Loucy (cell line): Measurements from ENCODE around the gene FAM200C.

Experiments
- H2AFZ ChIP-seq: fragments of 200-600 bp; sonication (generic); 2 replicates; pipeline ENCODE4 v1.6.0; 2016; ENCODE audit warnings: antibody characterized with exemption, mild to moderate bottlenecking, low read length, moderate library complexity
- H3F3A ChIP-seq: fragments of 200-600 bp; 2 replicates; pipeline ENCODE4 v1.6.0; 2016; ENCODE audit warnings: antibody characterized with exemption, low read depth, mild to moderate bottlenecking
- H3K27me3 ChIP-seq: fragments of 200-600 bp; sonication (generic); 2 replicates; pipeline ENCODE4 v1.6.1; 2014; ENCODE audit warnings: low read length, mild to moderate bottlenecking; ENCODE audit not compliant: insufficient read depth, poor library complexity, severe bottlenecking
- H3K36me3 ChIP-seq: fragments of 200-600 bp; sonication (generic); 2 replicates; pipeline ENCODE4 v1.6.1; 2016; ENCODE audit warnings: low read length; ENCODE audit not compliant: insufficient read depth
- H3K4me1 ChIP-seq: fragments of 200-600 bp; sonication (generic); 2 replicates; pipeline ENCODE4 v1.5.1; 2014; ENCODE audit warnings: low read length, mild to moderate bottlenecking; ENCODE audit not compliant: insufficient read depth, poor library complexity, severe bottlenecking
- H3K4me2 ChIP-seq: fragments of 200-600 bp; sonication (generic); 2 replicates; pipeline ENCODE4 v1.6.0; 2014; ENCODE audit warnings: antibody characterized with exemption, low read length, low read depth, mild to moderate bottlenecking; ENCODE audit not compliant: poor library complexity, severe bottlenecking
- H3K4me3 ChIP-seq: fragments of 200-600 bp; sonication (generic); 2 replicates; pipeline ENCODE4 v1.5.1; 2014; ENCODE audit warnings: low read length, mild to moderate bottlenecking, mixed read lengths; ENCODE audit not compliant: poor library complexity, severe bottlenecking
- H3K79me2 ChIP-seq: fragments of 200-600 bp; sonication (generic); 2 replicates; pipeline ENCODE4 v1.6.1; 2014; ENCODE audit warnings: low read length; ENCODE audit not compliant: insufficient read depth
- H3K9ac ChIP-seq: fragments of 200-600 bp; sonication (generic); 2 replicates; pipeline ENCODE4 v1.6.0; 2014; ENCODE audit warnings: mild to moderate bottlenecking, low read depth, low read length, moderate library complexity; ENCODE audit not compliant: poor library complexity, severe bottlenecking
- H3K9me2 ChIP-seq: fragments of 200-600 bp; sonication (generic); replicated peaks from 2 replicates; pipeline ENCODE4 v1.6.1; 2016; ENCODE audit warnings: low read depth, low read length, mixed read lengths
- H3K9me3 ChIP-seq: fragments of 200-600 bp; sonication (generic); 2 replicates; pipeline ENCODE4 v1.6.1; 2014; ENCODE audit warnings: mild to moderate bottlenecking, antibody characterized with exemption, low read length, low read depth; ENCODE audit not compliant: insufficient read depth
- H4K20me1 ChIP-seq: fragments of 200-600 bp; sonication (generic); 2 replicates; pipeline ENCODE4 v1.6.0; 2014; ENCODE audit warnings: antibody characterized with exemption, low read length, mild to moderate bottlenecking; ENCODE audit not compliant: insufficient read depth, poor library complexity, severe bottlenecking
- CTCF ChIP-seq: fragments of 200-600 bp; sonication (generic); conservative IDR thresholded peaks from 2 replicates; pipeline ENCODE4 v1.5.1; 2014; ENCODE audit warnings: mild to moderate bottlenecking, antibody characterized with exemption, low read length
- EZH2phosphoT487 ChIP-seq: fragments of 200-600 bp; IDR thresholded peaks from 2 replicates; pipeline ENCODE4 v1.6.1; 2018; ENCODE audit warnings: antibody characterized with exemption, mild to moderate bottlenecking, moderate library complexity, borderline replicate concordance

Gene FAM200C

GRCh38 chr5:160348080-160348479 lies 51.8 kb downstream of the FAM200C start:
- H3K27me3 ChIP-seq, result no peaks in the 10 kb centered on the region
- no peak overlapping the region for H3K4me3 ChIP-seq
- no peak overlapping the region for H3K9ac ChIP-seq
- no peaks in the 10 kb centered on the region for H3K79me2 ChIP-seq
- no peaks in the 10 kb centered on the region for H3F3A ChIP-seq
- H3K36me3 ChIP-seq, result no peaks in the 10 kb centered on the region
- no peaks in the 10 kb centered on the region for H3K9me2 ChIP-seq
- no peaks in the 10 kb centered on the region for H4K20me1 ChIP-seq
- no peak overlapping the region for H2AFZ ChIP-seq
- H3K4me2 ChIP-seq, result no peak overlapping the region
- H3K9me3 ChIP-seq, result no peaks in the 10 kb centered on the region
- peaks cover 9% of the 10 kb centered on the region for H3K4me1 ChIP-seq
- TF ChIP-seq EZH2phosphoT487 (no peak), CTCF (no peak)

GRCh38 chr5:160347448-160347847 lies 52.4 kb downstream of the FAM200C start:
- Histone ChIP-seq H3K36me3 (no peaks in the 10 kb centered on the region), H2AFZ (no peak overlapping the region), H3K9me3 (no peaks in the 10 kb centered on the region), H3K4me2 (no peak overlapping the region), H3K79me2 (no peaks in the 10 kb centered on the region), H3K4me3 (no peak overlapping the region), H3K4me1 (peaks cover 14% of the 10 kb centered on the region), H3K9ac (no peak overlapping the region), H3F3A (no peaks in the 10 kb centered on the region), H4K20me1 (no peaks in the 10 kb centered on the region), H3K27me3 (no peaks in the 10 kb centered on the region), H3K9me2 (no peaks in the 10 kb centered on the region)
- no peak for TF ChIP-seq EZH2phosphoT487
- TF ChIP-seq CTCF, result no peak
